DND-41 (cell line): ENCODE measurements around the gene CCDC178.
"Not testable (repeated sequence)": the region's sequence is repeated elsewhere in the genome, so short reads cannot be mapped to it uniquely, and the experiment has no call there.

Source experiments
- ATAC-seq: fragments of 200-7000 bp; cut with Tn5 transposase; 3 replicates; pipeline ENCODE4 v1.9.1; 2021; ENCODE audit warnings: low read depth; ENCODE audit not compliant: insufficient read depth
- DNase-seq: peaks from one replicate; pipeline ENCODE4 v3.0.0-alpha.2; 2020
- H2AFZ ChIP-seq: 2 replicates; pipeline ENCODE4 v1.6.0; 2012; ENCODE audit warnings: low read depth, low read length
- H3K27ac ChIP-seq: 2 replicates; pipeline ENCODE4 v1.5.1; 2012; ENCODE audit warnings: low read length, inconsistent platforms
- H3K27me3 ChIP-seq: fragments of 200-600 bp; sonication (generic); 2 replicates; pipeline ENCODE4 v1.6.0; 2012; ENCODE audit warnings: low read length, mild to moderate bottlenecking, inconsistent platforms; ENCODE audit not compliant: insufficient read depth, poor library complexity
- H3K36me3 ChIP-seq: 2 replicates; pipeline ENCODE4 v1.5.1; 2012; ENCODE audit warnings: low read length, inconsistent platforms; ENCODE audit not compliant: insufficient read depth
- H3K4me1 ChIP-seq: 2 replicates; pipeline ENCODE4 v1.5.1; 2012; ENCODE audit warnings: mild to moderate bottlenecking, low read length; ENCODE audit not compliant: insufficient read depth
- H3K4me2 ChIP-seq: 2 replicates; pipeline ENCODE4 v1.6.0; 2012; ENCODE audit warnings: mild to moderate bottlenecking, moderate library complexity, low read length, inconsistent platforms; ENCODE audit not compliant: insufficient read depth
- H3K4me3 ChIP-seq, 2 experiments: fragments of 200-600 bp in 1 of 2; shearing (Covaris generic) in 1 of 2; 2 replicates each; pipeline ENCODE4 v1.5.1; 2012 to 2016; ENCODE audit warnings: inconsistent platforms in 2 of 2, low read length in 2 of 2, mild to moderate bottlenecking in 2 of 2, low read depth in 1 of 2, moderate library complexity in 1 of 2
- H3K79me2 ChIP-seq: 2 replicates; pipeline ENCODE4 v1.6.0; 2012; ENCODE audit warnings: low read length, inconsistent platforms; ENCODE audit not compliant: insufficient read depth
- H3K9ac ChIP-seq: 2 replicates; pipeline ENCODE4 v1.6.0; 2012; ENCODE audit warnings: low read depth, mild to moderate bottlenecking, inconsistent platforms, low read length, moderate library complexity
- H3K9me3 ChIP-seq: 2 replicates; pipeline ENCODE4 v1.5.1; 2012; ENCODE audit warnings: low read length, moderate library complexity, mild to moderate bottlenecking, inconsistent platforms; ENCODE audit not compliant: insufficient read depth, severe bottlenecking
- H4K20me1 ChIP-seq: 2 replicates; pipeline ENCODE4 v1.6.0; 2012; ENCODE audit warnings: low read length; ENCODE audit not compliant: insufficient read depth
- EZH2 ChIP-seq: IDR thresholded peaks from 3 replicates; pipeline ENCODE4 v1.6.1; 2012; ENCODE audit warnings: borderline replicate concordance, low read depth, mild to moderate bottlenecking, moderate library complexity, low read length, inconsistent platforms; ENCODE audit not compliant: severe bottlenecking
- TF ChIP-seq, protein P1 (sequence below): IDR thresholded peaks from 2 replicates; pipeline ENCODE4 v1.5.1; 2012; ENCODE audit warnings: borderline replicate concordance, low read length, moderate library complexity, mild to moderate bottlenecking; ENCODE audit not compliant: poor library complexity, severe bottlenecking; ENCODE audit errors: extremely low read depth

The CCDC178 gene

DNA sequence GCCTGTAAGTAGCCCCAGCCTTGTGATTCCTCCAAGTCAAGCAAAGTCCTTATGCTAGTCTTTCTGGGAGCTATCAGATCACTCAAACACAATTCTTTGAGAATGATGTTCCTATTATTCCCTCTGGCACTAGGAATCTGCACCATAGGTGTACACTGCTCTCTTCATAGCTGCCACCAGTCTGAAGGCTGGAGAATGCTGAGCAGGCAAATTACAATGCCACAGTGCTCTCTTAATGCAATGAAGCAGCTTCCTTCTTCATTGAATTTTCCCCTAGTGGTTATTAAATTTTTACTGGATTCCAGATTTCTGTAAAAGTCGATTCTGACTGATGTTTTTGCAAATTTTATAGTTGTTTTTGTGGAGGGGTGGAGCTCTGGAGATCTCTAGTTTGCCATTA, 84.8 kb downstream of the CCDC178 start:
- H3K27ac ChIP-seq, result no peak overlapping the region
- no peak overlapping the region for H3K4me2 ChIP-seq
- H2AFZ ChIP-seq, result no peak overlapping the region
- H3K79me2 ChIP-seq, result no peaks in the 10 kb centered on the region
- no peak for ATAC-seq
- TF ChIP-seq, protein P1, sequence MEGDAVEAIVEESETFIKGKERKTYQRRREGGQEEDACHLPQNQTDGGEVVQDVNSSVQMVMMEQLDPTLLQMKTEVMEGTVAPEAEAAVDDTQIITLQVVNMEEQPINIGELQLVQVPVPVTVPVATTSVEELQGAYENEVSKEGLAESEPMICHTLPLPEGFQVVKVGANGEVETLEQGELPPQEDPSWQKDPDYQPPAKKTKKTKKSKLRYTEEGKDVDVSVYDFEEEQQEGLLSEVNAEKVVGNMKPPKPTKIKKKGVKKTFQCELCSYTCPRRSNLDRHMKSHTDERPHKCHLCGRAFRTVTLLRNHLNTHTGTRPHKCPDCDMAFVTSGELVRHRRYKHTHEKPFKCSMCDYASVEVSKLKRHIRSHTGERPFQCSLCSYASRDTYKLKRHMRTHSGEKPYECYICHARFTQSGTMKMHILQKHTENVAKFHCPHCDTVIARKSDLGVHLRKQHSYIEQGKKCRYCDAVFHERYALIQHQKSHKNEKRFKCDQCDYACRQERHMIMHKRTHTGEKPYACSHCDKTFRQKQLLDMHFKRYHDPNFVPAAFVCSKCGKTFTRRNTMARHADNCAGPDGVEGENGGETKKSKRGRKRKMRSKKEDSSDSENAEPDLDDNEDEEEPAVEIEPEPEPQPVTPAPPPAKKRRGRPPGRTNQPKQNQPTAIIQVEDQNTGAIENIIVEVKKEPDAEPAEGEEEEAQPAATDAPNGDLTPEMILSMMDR, result no peak
- no peak for TF ChIP-seq EZH2
- H3K4me1 ChIP-seq, result no peaks in the 10 kb centered on the region
- no peaks in the 10 kb centered on the region for H3K27me3 ChIP-seq
- H3K9me3 ChIP-seq, result no peaks in the 10 kb centered on the region
- DNase-seq, result no peak
- H3K9ac ChIP-seq, result no peak overlapping the region
- H3K36me3 ChIP-seq, result no peaks in the 10 kb centered on the region
- H4K20me1 ChIP-seq, result no peaks in the 10 kb centered on the region
- H3K4me3 ChIP-seq, result no peak overlapping the region

DNA sequence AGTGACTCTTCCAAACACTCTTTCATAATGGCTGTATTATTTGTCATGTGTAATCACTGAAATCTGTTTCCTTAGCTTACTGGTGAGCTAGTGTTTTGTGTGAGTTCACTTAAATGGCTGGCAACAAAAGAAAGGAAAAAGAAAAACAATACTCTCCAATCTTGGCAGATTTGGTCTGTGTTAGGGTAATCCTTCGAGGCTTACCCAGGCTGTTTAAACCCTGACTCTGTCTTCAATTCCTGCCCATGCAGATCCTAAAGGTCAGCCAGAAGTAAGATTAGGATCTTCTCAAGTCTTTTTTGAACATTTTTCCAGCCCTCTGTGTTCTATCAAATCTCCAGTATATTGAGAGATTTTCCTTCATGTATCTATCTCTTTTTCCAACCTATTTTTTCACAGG, 85.3 kb downstream of the CCDC178 start:
- ATAC-seq, result no peak
- Histone ChIP-seq H3K27me3 (no peaks in the 10 kb centered on the region), H3K9me3 (no peaks in the 10 kb centered on the region), H3K9ac (no peak overlapping the region), H3K27ac (no peak overlapping the region), H3K4me2 (no peak overlapping the region), H4K20me1 (no peaks in the 10 kb centered on the region), H3K4me1 (no peaks in the 10 kb centered on the region), H3K79me2 (no peaks in the 10 kb centered on the region), H2AFZ (no peak overlapping the region), H3K36me3 (no peaks in the 10 kb centered on the region), H3K4me3 (no peak overlapping the region)
- no peak for DNase-seq
- no peak for TF ChIP-seq EZH2
- TF ChIP-seq, protein P1, result no peak

DNA sequence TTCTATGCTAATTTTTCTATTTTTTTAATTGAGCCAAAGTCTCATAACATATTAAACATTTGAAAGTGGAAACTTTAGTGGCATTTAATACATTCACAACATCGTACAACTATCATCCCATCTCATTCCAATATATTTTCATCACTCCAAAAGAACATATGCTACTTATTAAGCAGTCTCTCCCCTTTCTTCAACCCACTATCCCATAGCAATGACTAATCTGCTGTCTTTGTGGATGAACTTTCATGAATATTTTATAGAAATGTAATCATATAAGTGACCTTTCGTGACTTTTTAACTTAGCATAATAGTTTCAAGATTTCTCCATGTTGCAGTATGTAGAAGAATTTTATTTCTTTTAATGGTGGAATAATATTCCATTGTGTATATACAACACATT, 90.3 kb downstream of the CCDC178 start:
- Histone ChIP-seq H3K27ac (no peak overlapping the region), H3K4me3 (no peak overlapping the region), H3K36me3 (no peaks in the 10 kb centered on the region), H3K4me2 (no peak overlapping the region), H4K20me1 (no peaks in the 10 kb centered on the region), H3K27me3 (no peaks in the 10 kb centered on the region), H3K9me3 (no peaks in the 10 kb centered on the region), H3K9ac (no peak overlapping the region), H3K4me1 (no peaks in the 10 kb centered on the region), H2AFZ (no peak overlapping the region), H3K79me2 (no peaks in the 10 kb centered on the region)
- TF ChIP-seq EZH2, result no peak
- TF ChIP-seq, protein P1, result no peak
- no peak for DNase-seq
- no peak for ATAC-seq

DNA sequence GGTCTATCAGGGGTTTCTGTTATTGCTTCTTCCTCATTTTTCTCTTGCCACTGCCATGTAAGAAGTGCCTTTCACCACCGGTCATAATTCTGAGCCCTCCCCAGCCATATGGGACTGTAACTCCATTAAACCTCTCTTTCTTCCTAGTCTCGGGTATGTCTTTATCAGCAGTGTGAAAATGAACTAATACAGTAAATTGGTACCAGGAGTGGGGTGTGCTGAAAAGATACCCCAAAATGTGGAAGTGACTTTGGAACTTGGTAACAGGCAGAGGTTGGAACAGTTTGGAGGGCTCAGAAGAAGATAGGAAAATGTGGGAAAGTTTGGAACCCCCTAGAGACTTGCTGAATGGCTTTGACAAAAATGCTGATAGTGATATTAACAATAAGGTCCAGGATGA, 100.8 kb downstream of the CCDC178 start:
- ATAC-seq, H3K4me1 ChIP-seq, H3K9me3 ChIP-seq, DNase-seq, H4K20me1 ChIP-seq, H3K4me3 ChIP-seq, H3K36me3 ChIP-seq, H3K4me2 ChIP-seq, H2AFZ ChIP-seq, H3K79me2 ChIP-seq, H3K27me3 ChIP-seq, H3K9ac ChIP-seq, H3K27ac ChIP-seq: not testable (repeated sequence)
